H1 (cell line): Measurements from ENCODE around the gene WRAP53. TPM values are rescaled to one million over a fixed set of nuclear protein-coding genes. Genes with fewer than 3 reads are reported as not detected.
A peak's percentile ranks its signal among the peaks of the same experiment; 100 is the strongest.

ENCODE experiments used
- CTCF ChIA-PET: fragments of 300-600 bp; sonication (Branson Sonifier 250); formaldehyde crosslinking; loops from one replicate; lab custom pipeline; 2021; ENCODE audit not compliant: partially characterized antibody; lab: Charles Lee
- POLR2A ChIA-PET: fragments of 300-600 bp; sonication (Branson Sonifier 250); formaldehyde crosslinking; loops from one replicate; lab custom pipeline; 2021; ENCODE audit warnings: inconsistent platforms; ENCODE audit not compliant: partially characterized antibody; lab: Charles Lee
- DNase-seq, 2 experiments: peaks; one replicate each; pipeline versions ENCODE4 v3.0.0 to v3.0.0-alpha.2; 2010 to 2022; ENCODE audit warnings: low spot score in 2 of 2, low read depth in 1 of 2, mixed read lengths in 1 of 2
- FAIRE-seq: peaks from 2 replicates; lab custom pipeline; 2011; peaks lifted over from hg19 to GRCh38; lab: Jason Lieb, UNC
- H2AFZ ChIP-seq: 2 replicates; pipeline ENCODE4 v1.8.1; 2012; ENCODE audit warnings: low read length, inconsistent platforms
- H2AK5ac ChIP-seq: 2 replicates; pipeline ENCODE4 v1.6.1; 2013; ENCODE audit warnings: low read depth, low read length
- H2BK120ac ChIP-seq: replicated peaks from 2 replicates; pipeline ENCODE3; 2013; ENCODE audit warnings: low read depth, low read length, inconsistent platforms
- H2BK12ac ChIP-seq: 2 replicates; pipeline ENCODE4 v1.6.1; 2013; ENCODE audit warnings: low read depth, low read length
- H2BK15ac ChIP-seq: 2 replicates; pipeline ENCODE4 v1.6.1; 2013; ENCODE audit warnings: low read length
- H2BK20ac ChIP-seq: 2 replicates; pipeline ENCODE4 v1.6.1; 2013; ENCODE audit warnings: low read length
- H2BK5ac ChIP-seq: 2 replicates; pipeline ENCODE4 v1.6.1; 2013; ENCODE audit warnings: low read depth, low read length
- H3K14ac ChIP-seq: 2 replicates; pipeline ENCODE4 v1.6.1; 2013; ENCODE audit warnings: inconsistent platforms; ENCODE audit not compliant: insufficient read length
- H3K18ac ChIP-seq: 2 replicates; pipeline ENCODE4 v1.6.1; 2013; ENCODE audit warnings: low read length; ENCODE audit errors: extremely low read depth
- H3K23ac ChIP-seq: 2 replicates; pipeline ENCODE4 v1.6.1; 2013; ENCODE audit warnings: inconsistent platforms; ENCODE audit not compliant: insufficient read length
- H3K23me2 ChIP-seq: 2 replicates; pipeline ENCODE4 v1.6.1; 2013; ENCODE audit warnings: low read depth, low read length
- H3K27ac ChIP-seq: 2 replicates; pipeline ENCODE4 v1.6.1; 2011; ENCODE audit warnings: low read depth, low read length, inconsistent platforms
- H3K27me3 ChIP-seq, 4 experiments: replicated peaks in 1 of 4; 1 replicate in 1 of 4; 2 replicates in 3 of 4; pipeline versions ENCODE4 v1.6.1 to v1.8.1; 2011 to 2013; ENCODE audit warnings: low read length in 3 of 4, mild to moderate bottlenecking in 3 of 4, inconsistent platforms in 2 of 4, mixed read lengths in 2 of 4, moderate library complexity in 1 of 4; ENCODE audit not compliant: control insufficient read depth in 3 of 4, insufficient read depth in 3 of 4; ENCODE audit errors: extremely low read depth in 1 of 4
- H3K36me3 ChIP-seq, 4 experiments: 2 replicates each; pipeline versions ENCODE4 v1.6.1 to v1.8.1; 2011 to 2013; ENCODE audit warnings: mild to moderate bottlenecking in 4 of 4, low read length in 3 of 4, moderate library complexity in 2 of 4, control low read depth in 1 of 4, inconsistent platforms in 1 of 4; ENCODE audit not compliant: insufficient read depth in 4 of 4, control insufficient read depth in 2 of 4
- H3K4ac ChIP-seq: replicated peaks from 2 replicates; pipeline ENCODE3; 2013; ENCODE audit warnings: low read length, low read depth, mixed read lengths, inconsistent platforms; ENCODE audit not compliant: insufficient read length
- H3K4me1 ChIP-seq, 4 experiments: replicated peaks in 1 of 4; 1 replicate in 1 of 4; 2 replicates in 3 of 4; pipeline versions ENCODE4 v1.6.1 to v1.8.1; 2011 to 2013; ENCODE audit warnings: low read length in 3 of 4, inconsistent platforms in 2 of 4, mixed read lengths in 1 of 4; ENCODE audit not compliant: insufficient read depth in 4 of 4, control insufficient read depth in 3 of 4
- H3K4me2 ChIP-seq, 2 experiments: 2 replicates each; pipeline versions ENCODE4 v1.6.1 to v1.8.1; 2011 to 2013; ENCODE audit warnings: low read depth in 2 of 2, low read length in 2 of 2, control low read depth in 1 of 2, inconsistent platforms in 1 of 2, mild to moderate bottlenecking in 1 of 2; ENCODE audit not compliant: insufficient read depth in 1 of 2
- H3K4me3 ChIP-seq, 4 experiments: fragments of 200-600, 300-600 bp in 1 of 4; sonication (generic), shearing (Covaris generic), sonication (Bioruptor Twin) in 1 of 4; 2 replicates each; pipeline versions ENCODE4 v1.5.1 to v1.8.1; 2011 to 2016; ENCODE audit warnings: low read length in 4 of 4, low read depth in 3 of 4, control low read depth in 2 of 4, inconsistent platforms in 2 of 4, mild to moderate bottlenecking in 2 of 4, mixed read lengths in 1 of 4, moderate library complexity in 1 of 4; ENCODE audit not compliant: insufficient read depth in 2 of 4; ENCODE audit errors: extremely low read depth in 1 of 4
- H3K56ac ChIP-seq: replicated peaks from 2 replicates; pipeline ENCODE3; 2013; ENCODE audit warnings: low read depth, mild to moderate bottlenecking, mixed read lengths, low read length, inconsistent platforms; ENCODE audit not compliant: insufficient read length
- H3K79me1 ChIP-seq: 2 replicates; pipeline ENCODE4 v1.6.1; 2013; ENCODE audit warnings: low read depth, low read length, control low read depth
- H3K79me2 ChIP-seq, 2 experiments: 2 replicates each; pipeline versions ENCODE4 v1.6.1 to v1.8.1; 2012 to 2013; ENCODE audit warnings: low read length in 2 of 2, mild to moderate bottlenecking in 2 of 2, inconsistent platforms in 1 of 2; ENCODE audit not compliant: insufficient read depth in 2 of 2, control insufficient read depth in 1 of 2
- H3K9ac ChIP-seq, 4 experiments: replicated peaks in 1 of 4; 1 replicate in 1 of 4; 2 replicates in 3 of 4; pipeline versions ENCODE4 v1.6.1 to v1.8.1; 2011 to 2013; ENCODE audit warnings: low read depth in 3 of 4, low read length in 3 of 4, control low read depth in 2 of 4, mild to moderate bottlenecking in 2 of 4, moderate library complexity in 2 of 4, inconsistent platforms in 1 of 4; ENCODE audit errors: extremely low read depth in 1 of 4
- H3K9me3 ChIP-seq, 2 experiments: 2 replicates each; pipeline versions ENCODE4 v1.6.1 to v1.8.1; 2012 to 2013; ENCODE audit warnings: mild to moderate bottlenecking in 2 of 2, moderate library complexity in 2 of 2, control low read depth in 1 of 2, inconsistent platforms in 1 of 2, low read depth in 1 of 2, low read length in 1 of 2, mixed read lengths in 1 of 2; ENCODE audit not compliant: insufficient read depth in 2 of 2
- H4K20me1 ChIP-seq, 2 experiments: replicated peaks in 1 of 2; 2 replicates each; pipeline versions ENCODE3 to v1.8.1; 2011 to 2013; ENCODE audit warnings: inconsistent platforms in 2 of 2, low read length in 2 of 2, mild to moderate bottlenecking in 1 of 2; ENCODE audit not compliant: insufficient read depth in 2 of 2, control insufficient read depth in 1 of 2
- H4K5ac ChIP-seq: 2 replicates; pipeline ENCODE4 v1.6.1; 2013; ENCODE audit warnings: low read length, low read depth, mixed read lengths, inconsistent platforms; ENCODE audit not compliant: insufficient read length
- H4K8ac ChIP-seq: 2 replicates; pipeline ENCODE4 v1.8.0; 2013; ENCODE audit warnings: mild to moderate bottlenecking, moderate library complexity, low read length, inconsistent platforms; ENCODE audit not compliant: insufficient read depth; ENCODE audit errors: extremely low read depth
- H4K91ac ChIP-seq: replicated peaks from 2 replicates; pipeline ENCODE3; 2013; ENCODE audit warnings: low read length, mixed read lengths, inconsistent platforms; ENCODE audit not compliant: insufficient read length
- ASH2L ChIP-seq: fragments of 200-600, 300-600 bp; sonication (generic); IDR thresholded peaks from one replicate; pipeline ENCODE4 v1.7.1; 2017; ENCODE audit warnings: low read length
- BACH1 ChIP-seq: IDR thresholded peaks from 2 replicates; pipeline ENCODE4 v1.6.1; 2012; ENCODE audit warnings: low read length, improper control_type of control experiment
- BRCA1 ChIP-seq: IDR thresholded peaks from 2 replicates; pipeline ENCODE4 v1.6.1; 2012; ENCODE audit warnings: low read depth, low read length, improper control_type of control experiment
- CREB1 ChIP-seq: IDR thresholded peaks from 2 replicates; pipeline ENCODE4 v1.6.1; 2012; ENCODE audit warnings: inconsistent platforms
- NANOG ChIP-seq: IDR thresholded peaks from 2 replicates; pipeline ENCODE4 v1.6.1; 2011; ENCODE audit warnings: low read length, low read depth, mild to moderate bottlenecking, inconsistent platforms; ENCODE audit not compliant: insufficient read depth, poor library complexity, severe bottlenecking
- RFX5 ChIP-seq: IDR thresholded peaks from 2 replicates; pipeline ENCODE4 v1.6.1; 2011; ENCODE audit warnings: low read depth, low read length, improper control_type of control experiment, borderline replicate concordance
- WGBS, 2 experiments: shearing (Covaris generic) in 1 of 2; methylation state at CpG; one replicate each; pipeline versions ENCODE4 v1.1.6 to v1.1.7; 2013 to 2015; ENCODE audit warnings: low lambda C conversion rate in 2 of 2, mixed read lengths in 2 of 2, inconsistent platforms in 1 of 2, low coverage in 1 of 2, missing lambda C conversion rate in 1 of 2; ENCODE audit not compliant: insufficient replicate concordance in 2 of 2, insufficient coverage in 1 of 2, insufficient read length in 1 of 2; ENCODE audit errors: extremely low coverage in 1 of 2, missing lambda C conversion rate in 1 of 2; 5-methylcytosine and 5-hydroxymethylcytosine counted together
- polyA plus RNA-seq, 7 experiments: library from polyadenylated mRNA; depleted of rRNA in 3 of 7; stranded (reverse) in 5 of 7; unstranded in 2 of 7; fragments of >200 nt in 5 of 7; fragments of 200-250 nt in 2 of 7; gene quantifications; 1 replicate in 5 of 7; 2 replicates in 1 of 7; 4 replicates in 1 of 7; pipeline versions ENCODE4 v1.2.1 to v1.2.3, GENCODE V29; 2011 to 2013; ENCODE audit warnings: missing spikeins in 2 of 7, mixed read lengths in 2 of 7
- total RNA-seq: library from RNA; stranded (reverse); fragmentation: NEBNext Ultra II Directional; extraction: Animal tissue kit (Norgen Biotek cat#: 25700); gene quantifications from 2 replicates; pipeline ENCODE4 v1.2.1, GENCODE V29; 2021

Gene WRAP53
- total and polyA plus RNA-seq, 2 of the 8 experiments (the other 6 are each of a cell fraction or from before 2014, with no cell fraction given) = 29.2 to 30.1 TPM

DNA sequence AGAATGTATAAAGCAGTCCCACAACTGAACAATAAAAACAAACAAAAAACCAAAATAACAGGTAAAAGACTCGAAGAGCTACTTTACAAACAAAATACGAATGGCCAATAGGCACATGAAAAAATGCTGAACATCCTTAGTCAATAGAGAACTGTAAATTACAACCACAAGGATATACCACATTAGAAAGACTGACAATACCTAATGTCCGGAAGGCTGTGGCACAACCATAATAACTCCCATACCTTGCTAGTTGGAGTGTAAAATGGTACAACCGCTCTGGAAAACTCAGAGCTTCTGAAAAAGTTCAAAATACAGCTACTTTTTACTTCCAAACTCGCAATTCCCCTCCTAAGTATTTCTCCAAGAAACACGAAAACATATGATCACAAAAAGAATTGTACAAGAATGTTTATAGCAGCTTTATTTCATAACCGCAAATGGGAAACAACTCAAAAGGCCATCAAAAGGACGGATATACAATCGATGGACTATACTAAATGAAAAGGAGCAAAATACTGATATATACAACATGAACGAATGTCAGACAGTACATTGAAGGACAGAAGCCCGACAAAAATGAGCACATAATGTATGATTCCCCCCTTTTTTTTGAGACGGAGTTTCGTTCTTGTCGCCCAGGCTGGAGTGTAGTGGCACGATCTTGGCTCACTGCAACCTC, 3.3 kb upstream of the WRAP53 start:
- Histone ChIP-seq H2BK120ac (no peak overlapping the region), H3K79me2 (peaks cover 25 to 77% of the 10 kb centered on the region in 2 experiments)
- POLR2A ChIA-PET = interaction anchor here (1.3 to 58.0 kb wide), 6 partner anchors 18 to 109 kb away, joined by 3 to 2272 read pairs (median 120); partner anchors contain the start of genes ATP1B2, CD68, DNAH2 and EFNB3

More for the DNA sequence above, 3.3 kb upstream of the WRAP53 start:
- Histone ChIP-seq H3K4me2 (peak overlapping the region; percentile 84 to 91), H2AK5ac (peak overlapping the region; percentile 99; the same call in 1 of the 2 replicates), H3K36me3 (peaks cover 0 to 4% (median 0%) of the 10 kb centered on the region in 4 experiments; a peak in 2 of 8 replicates), H4K8ac (no peak overlapping the region), H2BK15ac (no peak overlapping the region), H3K27ac (peak overlapping the region; percentile 99), H4K91ac (no peak overlapping the region), H3K14ac (no peak overlapping the region), H3K9ac (peak overlapping the region; percentile 78 to 99 (median 98)), H2BK20ac (no peak overlapping the region), H2BK5ac (peak overlapping the region; percentile 99; the same call in 1 of the 2 replicates), H4K20me1 (peaks cover 7 to 10% of the 10 kb centered on the region in 2 experiments), H3K56ac (no peak overlapping the region), H3K4me3 (peak overlapping the region; percentile 75 to 100 (median 94)), H3K23ac (no peak overlapping the region), H3K23me2 (peaks cover 16% of the 10 kb centered on the region), H3K9me3 (no peaks in the 10 kb centered on the region), H2BK12ac (no peak overlapping the region; the same call in 1 of the 2 replicates), H3K4ac (no peak overlapping the region), H2AFZ (no peak overlapping the region), H4K5ac (no peak overlapping the region), H3K4me1 (peaks cover 0 to 11% (median 4%) of the 10 kb centered on the region in 4 experiments; a peak in 4 of 7 replicates), H3K27me3 (no peaks in the 10 kb centered on the region), H3K18ac (no peak overlapping the region), H3K79me1 (peaks cover 11% of the 10 kb centered on the region)
- FAIRE-seq (no peak), DNase-seq (no peak)
- peak; percentile 12 for TF ChIP-seq ASH2L
- TF ChIP-seq CREB1 = no peak
- no peak for TF ChIP-seq RFX5
- no peak for TF ChIP-seq BRCA1
- no peak for TF ChIP-seq NANOG
- TF ChIP-seq BACH1 = no peak
- whole genome bisulfite sequencing, 2 experiments = 70% methylated on average over 15 of the region's 15 CpGs; no CpG with 5 or more reads in 1 of the 2 experiments
- CTCF ChIA-PET = interaction anchor here (1.4 to 11.3 kb wide), 7 partner anchors 10 to 58 kb away, joined by 3 to 199 read pairs (median 85); partner anchors contain the start of genes DNAH2, EFNB3, SAT2 and SHBG
